B cell (primary cell): Measurements from ENCODE around the gene LAMTOR2. TPM values are rescaled to one million over a fixed set of nuclear protein-coding genes. Genes with fewer than 3 reads are reported as not detected.
A peak's percentile ranks its signal among the peaks of the same experiment; 100 is the strongest.

Experiments used
- ATAC-seq: fragments of 200-7000 bp; cut with Tn5 transposase; one replicate; pipeline ENCODE4 v1.10.0; 2021; ENCODE audit warnings: low read depth, mild to moderate bottlenecking, moderate number of reproducible peaks, moderate library complexity
- CTCF ChIA-PET: fragments of 350-600 bp; sonication (Branson Sonifier 250); formaldehyde crosslinking; loops from one replicate; lab custom pipeline; 2021; ENCODE audit warnings: antibody characterized with exemption, inconsistent platforms; lab: Charles Lee
- POLR2A ChIA-PET: fragments of 350-600 bp; sonication (Branson Sonifier 250); formaldehyde crosslinking; loops from one replicate; lab custom pipeline; 2021; ENCODE audit warnings: antibody characterized with exemption; lab: Charles Lee
- DNase-seq: peaks from one replicate; pipeline ENCODE4 v3.0.0; 2013
- H2AFZ ChIP-seq: 2 replicates; pipeline ENCODE4 v1.6.1; 2012; ENCODE audit warnings: mild to moderate bottlenecking, low read depth, low read length; ENCODE audit not compliant: insufficient read depth, poor library complexity, severe bottlenecking
- H3K27ac ChIP-seq, 2 donors: 1 replicate in 1 of 2; 2 replicates in 1 of 2; pipeline ENCODE4 v1.5.1; 2012 to 2013; ENCODE audit warnings: low read length in 2 of 2, mild to moderate bottlenecking in 2 of 2, moderate library complexity in 1 of 2
- H3K27me3 ChIP-seq, 4 experiments: fragments of 200-600 bp in 1 of 4; sonication (generic) in 1 of 4; replicated peaks in 1 of 4; 1 replicate in 2 of 4; 2 replicates in 2 of 4; pipeline versions ENCODE4 v1.6.1 to v1.7.0; 2013 to 2016; ENCODE audit warnings: low read length in 3 of 4, mild to moderate bottlenecking in 2 of 4, mixed read lengths in 1 of 4, moderate library complexity in 1 of 4; ENCODE audit not compliant: insufficient read depth in 4 of 4, control insufficient read depth in 3 of 4; ENCODE audit errors: control extremely low read depth in 1 of 4
- H3K36me3 ChIP-seq, 2 experiments: replicated peaks in 1 of 2; 1 replicate in 1 of 2; 2 replicates in 1 of 2; pipeline versions ENCODE4 v1.6.1 to v1.7.1; 2013; ENCODE audit warnings: low read length in 1 of 2; ENCODE audit not compliant: insufficient read depth in 2 of 2, control insufficient read depth in 1 of 2; ENCODE audit errors: control extremely low read depth in 1 of 2, extremely low read depth in 1 of 2
- H3K4me1 ChIP-seq, 2 donors: fragments of 200-600 bp in 1 of 2; sonication (generic) in 1 of 2; 1 replicate in 1 of 2; 2 replicates in 1 of 2; pipeline versions ENCODE4 v1.5.1 to v1.6.1; 2013 to 2017; ENCODE audit warnings: low read length in 2 of 2; ENCODE audit not compliant: control insufficient read depth in 2 of 2, insufficient read depth in 2 of 2
- H3K4me2 ChIP-seq: replicated peaks from 2 replicates; pipeline ENCODE3; 2012; ENCODE audit warnings: mild to moderate bottlenecking, low read depth, low read length; ENCODE audit not compliant: poor library complexity, severe bottlenecking
- H3K4me3 ChIP-seq, 5 experiments: fragments of 200-600 bp in 1 of 5; sonication (generic) in 1 of 5; 1 replicate in 3 of 5; 2 replicates in 2 of 5; pipeline versions ENCODE4 v1.5.1 to v1.7.0; 2011 to 2016; ENCODE audit warnings: low read length in 4 of 5, mild to moderate bottlenecking in 4 of 5, low read depth in 2 of 5, control low read depth in 1 of 5, moderate library complexity in 1 of 5; ENCODE audit not compliant: insufficient read depth in 1 of 5; ENCODE audit errors: control extremely low read depth in 1 of 5, extremely low read depth in 1 of 5
- H3K79me2 ChIP-seq: fragments of 200-600 bp; sonication (generic); one replicate; pipeline ENCODE4 v1.6.0; 2016; ENCODE audit warnings: low read length; ENCODE audit not compliant: control insufficient read depth, insufficient read depth
- H3K9ac ChIP-seq: fragments of 200-600 bp; sonication (generic); 2 replicates; pipeline ENCODE4 v1.6.1; 2017; ENCODE audit warnings: mild to moderate bottlenecking, low read length, moderate library complexity
- H3K9me3 ChIP-seq, 3 donors: one replicate each; pipeline versions ENCODE4 v1.6.1 to v1.7.1; 2013; ENCODE audit warnings: low read length in 2 of 3; ENCODE audit not compliant: control insufficient read depth in 2 of 3, insufficient read depth in 1 of 3; ENCODE audit errors: control extremely low read depth in 1 of 3
- H4K20me1 ChIP-seq: 2 replicates; pipeline ENCODE4 v1.6.0; 2012; ENCODE audit warnings: mild to moderate bottlenecking, low read length; ENCODE audit not compliant: insufficient read depth, control insufficient read depth, poor library complexity, severe bottlenecking
- H3K27ac Mint-ChIP-seq: one replicate; pipeline ENCODE4 v1.8.0; 2021; ENCODE audit warnings: mixed read lengths
- H3K27me3 Mint-ChIP-seq: one replicate; pipeline ENCODE4 v1.8.0; 2021; ENCODE audit warnings: mixed read lengths
- H3K4me1 Mint-ChIP-seq: one replicate; pipeline ENCODE4 v1.8.0; 2021; ENCODE audit warnings: mixed read lengths
- H3K4me3 Mint-ChIP-seq: one replicate; pipeline ENCODE4 v1.8.0; 2021; ENCODE audit warnings: mixed read lengths
- H3K9me3 Mint-ChIP-seq: one replicate; pipeline ENCODE4 v1.8.0; 2022; ENCODE audit warnings: mixed read lengths; ENCODE audit not compliant: insufficient read depth
- EZH2 ChIP-seq: IDR thresholded peaks from 2 replicates; pipeline ENCODE4 v1.6.1; 2012; ENCODE audit warnings: borderline replicate concordance, low read depth, mild to moderate bottlenecking, moderate library complexity, low read length; ENCODE audit not compliant: insufficient read depth, poor library complexity, severe bottlenecking
- WGBS: methylation state at CpG from one replicate; pipeline ENCODE4 v1.1.5; 2013; ENCODE audit warnings: missing lambda C conversion rate; ENCODE audit not compliant: insufficient coverage; 5-methylcytosine and 5-hydroxymethylcytosine counted together
- intact Hi-C: fragments of 100-400 bp; cut with micrococcal nuclease; formaldehyde crosslinking; loops from one replicate; pipeline ENCODE4 v1.10.0; 2022
- polyA plus RNA-seq: library from polyadenylated mRNA; depleted of rRNA; stranded (reverse); fragments of >200 nt; gene quantifications from 2 replicates; pipeline ENCODE4 v1.2.3, GENCODE V29; 2012
- total RNA-seq, 2 donors: library from RNA; stranded (reverse); fragments of 120-200 nt in 1 of 2; gene quantifications; 1 replicate in 1 of 2; 2 replicates in 1 of 2; pipeline versions ENCODE4 v1.2.3 to v1.2.4, GENCODE V29; 2013 to 2022
- TF ChIP-seq, protein P1 (sequence below): fragments of 200-600 bp; IDR thresholded peaks from one replicate; pipeline ENCODE4 v1.8.0; 2022; ENCODE audit warnings: antibody characterized with exemption, mild to moderate bottlenecking

LAMTOR2 gene
- total and polyA plus RNA-seq, 2 donors (not counting 1 experiment from before 2014, with no cell fraction given), result 31.5 to 55.9 TPM

DNA sequence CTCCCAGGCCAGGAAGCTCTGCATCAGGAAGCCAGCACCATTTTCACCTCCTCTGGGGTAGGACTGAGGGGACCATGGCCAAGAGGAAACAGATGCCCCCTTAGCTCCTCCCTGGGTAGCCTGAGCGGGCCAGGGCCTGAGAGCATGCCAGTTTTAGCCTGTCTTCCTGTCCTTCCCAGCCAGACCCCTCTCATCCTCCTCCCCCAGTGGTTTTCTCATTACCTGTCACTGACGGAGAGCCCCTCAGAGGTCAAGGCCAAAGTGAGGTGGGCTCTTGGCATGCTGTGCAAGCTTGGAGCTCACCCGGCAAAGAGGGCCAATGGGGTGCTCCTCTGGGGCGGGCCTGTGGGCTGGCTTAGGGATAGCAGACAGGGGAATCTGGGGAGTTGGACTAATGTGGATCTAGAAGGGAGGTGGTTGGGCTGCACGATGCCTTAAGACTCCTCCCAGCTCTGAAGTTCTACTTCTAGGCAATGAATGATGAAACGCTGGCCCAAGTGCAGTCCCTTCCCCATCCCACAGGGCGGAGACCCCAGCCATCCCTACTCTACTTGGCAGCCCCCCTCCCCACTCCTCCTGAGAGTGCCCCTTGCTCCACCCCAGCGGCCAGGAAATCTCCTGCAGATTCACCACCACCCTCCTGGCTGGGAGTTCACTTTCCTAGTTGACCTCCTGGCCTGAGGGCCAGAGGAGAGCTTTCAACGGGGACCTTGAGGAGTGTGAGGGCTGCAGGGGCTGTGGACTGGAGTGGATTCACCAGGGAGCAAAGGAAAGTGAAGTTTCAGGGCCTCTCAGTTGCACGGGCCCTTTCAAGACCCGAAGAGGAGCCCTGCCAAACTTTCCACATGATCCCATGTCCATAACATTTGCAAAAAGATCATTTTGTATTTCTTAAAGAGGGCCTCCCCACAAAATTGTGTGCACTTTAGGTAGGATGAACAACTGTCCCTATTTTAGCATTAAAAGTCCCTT, 50.6 kb downstream of the LAMTOR2 start:
- peaks cover 58% of the 10 kb centered on the region for H3K4me1 Mint-ChIP-seq
- no peak overlapping the region for H2AFZ ChIP-seq

More for the DNA sequence above, 50.6 kb downstream of the LAMTOR2 start:
- DNase-seq, result no peak
- Histone ChIP-seq H3K9me3 (no peaks in the 10 kb centered on the region), H3K9ac (peak overlapping the region; percentile 94), H4K20me1 (no peaks in the 10 kb centered on the region), H3K27ac (peak overlapping the region; percentile 96 to 99), H3K4me1 (peaks cover 35 to 43% of the 10 kb centered on the region in 2 donors), H3K79me2 (no peaks in the 10 kb centered on the region), H3K27me3 (peaks cover 0 to 5% (median 2%) of the 10 kb centered on the region in 4 experiments), H3K4me3 (peak overlapping the region in 4 of 5 experiments; percentile 50 to 70 (median 64)), H3K36me3 (no peaks in the 10 kb centered on the region), H3K4me2 (peak overlapping the region; percentile 92)
- ChIA-PET CTCF (interaction anchor here (0.6 to 23.7 kb wide), 4 partner anchors 8 to 119 kb away, joined by 3 to 970 read pairs (median 42); partner anchors contain the start of gene LMNA), POLR2A (no interaction called here)
- peak overlapping the region; percentile 92 for H3K27ac Mint-ChIP-seq
- H3K27me3 Mint-ChIP-seq, result no peaks in the 10 kb centered on the region
- 83% methylated on average over 4 of the region's 11 CpGs for WGBS
- intact Hi-C loops, result no loop called here
- H3K4me3 Mint-ChIP-seq, result peak overlapping the region; percentile 86
- ATAC-seq, result no peak
- H3K9me3 Mint-ChIP-seq, result no peaks in the 10 kb centered on the region
- no peak for TF ChIP-seq EZH2
- TF ChIP-seq, protein P1, sequence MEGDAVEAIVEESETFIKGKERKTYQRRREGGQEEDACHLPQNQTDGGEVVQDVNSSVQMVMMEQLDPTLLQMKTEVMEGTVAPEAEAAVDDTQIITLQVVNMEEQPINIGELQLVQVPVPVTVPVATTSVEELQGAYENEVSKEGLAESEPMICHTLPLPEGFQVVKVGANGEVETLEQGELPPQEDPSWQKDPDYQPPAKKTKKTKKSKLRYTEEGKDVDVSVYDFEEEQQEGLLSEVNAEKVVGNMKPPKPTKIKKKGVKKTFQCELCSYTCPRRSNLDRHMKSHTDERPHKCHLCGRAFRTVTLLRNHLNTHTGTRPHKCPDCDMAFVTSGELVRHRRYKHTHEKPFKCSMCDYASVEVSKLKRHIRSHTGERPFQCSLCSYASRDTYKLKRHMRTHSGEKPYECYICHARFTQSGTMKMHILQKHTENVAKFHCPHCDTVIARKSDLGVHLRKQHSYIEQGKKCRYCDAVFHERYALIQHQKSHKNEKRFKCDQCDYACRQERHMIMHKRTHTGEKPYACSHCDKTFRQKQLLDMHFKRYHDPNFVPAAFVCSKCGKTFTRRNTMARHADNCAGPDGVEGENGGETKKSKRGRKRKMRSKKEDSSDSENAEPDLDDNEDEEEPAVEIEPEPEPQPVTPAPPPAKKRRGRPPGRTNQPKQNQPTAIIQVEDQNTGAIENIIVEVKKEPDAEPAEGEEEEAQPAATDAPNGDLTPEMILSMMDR, result no peak
